ENCODE data around the gene WFDC5.

The WFDC5 gene

DNA sequence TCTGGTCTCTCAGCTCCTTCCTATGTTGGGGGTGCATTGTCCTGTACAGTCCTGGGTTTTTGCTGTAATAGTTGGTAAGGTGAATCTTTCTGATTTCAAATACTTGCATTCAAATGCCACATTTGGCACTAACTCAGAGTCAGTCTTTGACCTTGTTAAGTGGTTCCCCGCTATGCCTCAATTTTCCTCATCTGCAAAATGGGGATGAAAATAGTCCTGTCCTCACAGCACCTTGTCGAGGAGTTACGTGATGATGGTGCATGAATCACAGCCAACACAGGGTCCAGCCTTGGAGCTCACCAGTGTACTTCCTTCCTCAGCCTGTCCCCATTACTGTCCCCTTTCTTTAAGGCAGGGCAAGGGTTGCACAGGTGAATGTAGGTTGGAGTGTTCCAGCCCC, 1.1 kb downstream of the WFDC5 start:
- TF ChIP-seq FOXM1 (IDR thresholded peaks at IDR 0.05; ENCODE audit: borderline replicate concordance, low read depth) (no peak), EP300 (IDR thresholded peaks at IDR 0.05; ENCODE audit: borderline replicate concordance) (no peak), CREB1 (IDR thresholded peaks at IDR 0.05; ENCODE audit: low read depth) (no peak)
- TF ChIP-seq, protein P1, sequence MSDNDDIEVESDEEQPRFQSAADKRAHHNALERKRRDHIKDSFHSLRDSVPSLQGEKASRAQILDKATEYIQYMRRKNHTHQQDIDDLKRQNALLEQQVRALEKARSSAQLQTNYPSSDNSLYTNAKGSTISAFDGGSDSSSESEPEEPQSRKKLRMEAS (IDR thresholded peaks at IDR 0.05): no peak

DNA sequence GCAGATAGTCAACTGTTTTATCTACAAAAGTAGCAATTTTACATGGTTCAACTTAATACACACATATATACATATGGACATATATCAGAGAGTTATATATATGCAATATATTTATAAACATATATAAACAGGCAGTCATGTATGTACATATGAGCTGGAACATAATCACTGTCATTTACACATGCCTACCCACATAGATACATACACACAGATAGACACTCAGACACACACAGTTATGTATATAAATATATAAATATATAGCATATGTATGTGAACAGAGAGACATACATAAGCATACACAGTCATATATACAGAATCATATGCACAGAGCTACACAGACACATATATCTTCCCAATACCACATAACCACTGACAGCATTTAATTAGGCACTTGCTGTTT, 2.2 kb downstream of the WFDC5 start:
- TF ChIP-seq CEBPB (IDR thresholded peaks at IDR 0.05): no peak
- TF ChIP-seq EP300 (IDR thresholded peaks at IDR 0.05; ENCODE audit: borderline replicate concordance): no peak
- no peak for TF ChIP-seq TCF12 (IDR thresholded peaks at IDR 0.05; ENCODE audit: low read depth)
- TF ChIP-seq ZBTB7A (IDR thresholded peaks at IDR 0.05; ENCODE audit: low read depth): no peak
- no peak for TF ChIP-seq FOXM1 (IDR thresholded peaks at IDR 0.05; ENCODE audit: borderline replicate concordance, low read depth)
- TF ChIP-seq EGR1 (IDR thresholded peaks at IDR 0.05): no peak
- no peak for TF ChIP-seq TEAD4 (IDR thresholded peaks at IDR 0.05)
- TF ChIP-seq, protein P1 (IDR thresholded peaks at IDR 0.05): no peak
- no peak for TF ChIP-seq YY1 (IDR thresholded peaks at IDR 0.05; ENCODE audit: low read depth)
- TF ChIP-seq TAF1 (IDR thresholded peaks at IDR 0.05; ENCODE audit: low read depth): no peak
- no peak for TF ChIP-seq RAD21 (IDR thresholded peaks at IDR 0.05; ENCODE audit: low read depth)

DNA sequence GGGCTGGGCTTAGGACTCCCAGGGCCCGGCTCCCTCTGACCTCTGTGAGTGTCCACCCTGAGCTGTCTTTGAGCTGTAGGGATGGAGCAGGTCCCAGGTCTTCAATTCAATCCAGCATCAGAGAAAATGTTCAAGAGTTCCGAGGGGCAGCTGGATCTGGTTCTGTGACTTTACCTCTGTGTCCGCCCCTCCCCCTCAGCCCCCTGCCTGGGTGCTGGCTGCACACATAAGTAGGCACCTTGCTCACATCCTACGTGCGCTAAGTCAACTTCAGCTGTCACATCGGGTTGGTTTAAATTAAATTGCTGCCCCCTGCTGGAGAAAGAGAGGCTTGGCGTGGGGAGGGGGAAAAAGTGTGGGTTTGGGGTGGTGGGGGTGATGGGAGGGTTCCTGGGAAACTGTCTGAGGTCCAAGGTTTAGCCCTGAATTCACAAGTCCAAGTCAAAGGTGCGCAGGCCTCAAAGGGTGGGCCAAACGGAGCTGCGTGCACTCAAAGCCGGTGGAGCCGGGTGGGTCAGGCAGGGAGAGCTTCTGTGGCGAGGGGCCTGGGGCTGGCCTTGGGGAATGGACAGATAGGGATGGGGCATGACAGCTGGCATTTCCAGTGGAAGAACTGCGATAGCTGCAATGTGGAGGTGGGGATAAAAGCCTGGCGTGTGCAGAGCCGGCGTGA, 3.0 kb downstream of the WFDC5 start:
- TF ChIP-seq RAD21 (IDR thresholded peaks at IDR 0.05; ENCODE audit: low read depth) (peak; percentile 49), EGR1 (IDR thresholded peaks at IDR 0.05) (no peak)

DNA sequence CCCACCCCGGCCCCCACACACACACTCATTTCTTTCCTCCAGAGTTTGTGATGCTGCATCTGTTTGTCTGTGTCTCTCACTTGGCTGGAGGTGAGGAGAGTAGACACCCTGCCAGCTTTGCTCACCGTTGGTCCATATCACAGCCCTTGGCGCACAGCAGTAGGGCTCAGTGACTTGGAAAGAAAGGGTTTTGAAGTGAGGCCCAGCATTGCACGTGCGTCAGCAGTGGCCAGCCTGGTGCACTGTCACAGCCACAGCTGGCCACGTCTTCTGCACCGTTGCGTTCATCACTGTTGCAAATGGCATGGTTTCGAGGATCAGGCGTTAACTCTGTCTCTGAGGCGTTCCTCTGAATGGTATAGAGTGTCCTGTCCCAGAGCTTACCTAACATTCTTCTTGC, 3.7 kb downstream of the WFDC5 start:
- TF ChIP-seq, protein P2, sequence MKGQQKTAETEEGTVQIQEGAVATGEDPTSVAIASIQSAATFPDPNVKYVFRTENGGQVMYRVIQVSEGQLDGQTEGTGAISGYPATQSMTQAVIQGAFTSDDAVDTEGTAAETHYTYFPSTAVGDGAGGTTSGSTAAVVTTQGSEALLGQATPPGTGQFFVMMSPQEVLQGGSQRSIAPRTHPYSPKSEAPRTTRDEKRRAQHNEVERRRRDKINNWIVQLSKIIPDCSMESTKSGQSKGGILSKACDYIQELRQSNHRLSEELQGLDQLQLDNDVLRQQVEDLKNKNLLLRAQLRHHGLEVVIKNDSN (IDR thresholded peaks at IDR 0.05): no peak
- TF ChIP-seq FOXM1 (IDR thresholded peaks at IDR 0.05; ENCODE audit: borderline replicate concordance, low read depth): no peak
- no peak for TF ChIP-seq TCF12 (IDR thresholded peaks at IDR 0.05; ENCODE audit: low read depth)
- no peak for TF ChIP-seq TEAD4 (IDR thresholded peaks at IDR 0.05)
- no peak for TF ChIP-seq CEBPB (IDR thresholded peaks at IDR 0.05)
- no peak for TF ChIP-seq TAF1 (IDR thresholded peaks at IDR 0.05; ENCODE audit: low read depth)
- no peak for TF ChIP-seq EP300 (IDR thresholded peaks at IDR 0.05; ENCODE audit: borderline replicate concordance)
- TF ChIP-seq, protein P3, sequence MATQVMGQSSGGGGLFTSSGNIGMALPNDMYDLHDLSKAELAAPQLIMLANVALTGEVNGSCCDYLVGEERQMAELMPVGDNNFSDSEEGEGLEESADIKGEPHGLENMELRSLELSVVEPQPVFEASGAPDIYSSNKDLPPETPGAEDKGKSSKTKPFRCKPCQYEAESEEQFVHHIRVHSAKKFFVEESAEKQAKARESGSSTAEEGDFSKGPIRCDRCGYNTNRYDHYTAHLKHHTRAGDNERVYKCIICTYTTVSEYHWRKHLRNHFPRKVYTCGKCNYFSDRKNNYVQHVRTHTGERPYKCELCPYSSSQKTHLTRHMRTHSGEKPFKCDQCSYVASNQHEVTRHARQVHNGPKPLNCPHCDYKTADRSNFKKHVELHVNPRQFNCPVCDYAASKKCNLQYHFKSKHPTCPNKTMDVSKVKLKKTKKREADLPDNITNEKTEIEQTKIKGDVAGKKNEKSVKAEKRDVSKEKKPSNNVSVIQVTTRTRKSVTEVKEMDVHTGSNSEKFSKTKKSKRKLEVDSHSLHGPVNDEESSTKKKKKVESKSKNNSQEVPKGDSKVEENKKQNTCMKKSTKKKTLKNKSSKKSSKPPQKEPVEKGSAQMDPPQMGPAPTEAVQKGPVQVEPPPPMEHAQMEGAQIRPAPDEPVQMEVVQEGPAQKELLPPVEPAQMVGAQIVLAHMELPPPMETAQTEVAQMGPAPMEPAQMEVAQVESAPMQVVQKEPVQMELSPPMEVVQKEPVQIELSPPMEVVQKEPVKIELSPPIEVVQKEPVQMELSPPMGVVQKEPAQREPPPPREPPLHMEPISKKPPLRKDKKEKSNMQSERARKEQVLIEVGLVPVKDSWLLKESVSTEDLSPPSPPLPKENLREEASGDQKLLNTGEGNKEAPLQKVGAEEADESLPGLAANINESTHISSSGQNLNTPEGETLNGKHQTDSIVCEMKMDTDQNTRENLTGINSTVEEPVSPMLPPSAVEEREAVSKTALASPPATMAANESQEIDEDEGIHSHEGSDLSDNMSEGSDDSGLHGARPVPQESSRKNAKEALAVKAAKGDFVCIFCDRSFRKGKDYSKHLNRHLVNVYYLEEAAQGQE (IDR thresholded peaks at IDR 0.05; ENCODE audit: low read depth): no peak
- no peak for TF ChIP-seq ZBTB7A (IDR thresholded peaks at IDR 0.05; ENCODE audit: low read depth)
- no peak for TF ChIP-seq NFIC (IDR thresholded peaks at IDR 0.05)
- no peak for TF ChIP-seq EGR1 (IDR thresholded peaks at IDR 0.05)
- TF ChIP-seq CREB1 (IDR thresholded peaks at IDR 0.05; ENCODE audit: low read depth): no peak
- TF ChIP-seq YY1 (IDR thresholded peaks at IDR 0.05; ENCODE audit: low read depth): no peak
- TF ChIP-seq, protein P1 (IDR thresholded peaks at IDR 0.05): no peak
- TF ChIP-seq RAD21 (IDR thresholded peaks at IDR 0.05; ENCODE audit: low read depth): no peak

DNA sequence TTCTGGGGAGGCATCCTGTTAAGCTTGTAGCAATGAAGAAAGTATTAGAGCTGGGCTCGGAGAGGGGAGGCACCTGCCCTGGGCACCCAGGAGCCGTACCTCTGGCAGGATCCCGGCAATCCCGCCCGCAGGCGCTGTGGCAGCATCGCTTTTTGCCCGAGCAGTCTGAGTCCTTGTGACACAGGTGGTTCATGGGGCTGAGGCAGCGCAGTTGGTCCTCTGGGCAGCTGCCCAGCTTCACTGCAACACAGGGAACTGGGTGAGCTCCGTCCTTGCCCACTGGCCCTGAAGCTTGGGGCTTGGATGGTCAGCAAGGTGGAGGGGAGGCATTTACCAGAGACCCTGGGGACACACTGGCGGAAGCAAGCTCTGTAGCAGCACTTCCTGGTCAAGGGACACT, 4.7 kb downstream of the WFDC5 start:
- TF ChIP-seq ZBTB7A (IDR thresholded peaks at IDR 0.05; ENCODE audit: low read depth): no peak
- TF ChIP-seq RAD21 (IDR thresholded peaks at IDR 0.05; ENCODE audit: low read depth): no peak
- no peak for TF ChIP-seq CREB1 (IDR thresholded peaks at IDR 0.05; ENCODE audit: low read depth)

DNA sequence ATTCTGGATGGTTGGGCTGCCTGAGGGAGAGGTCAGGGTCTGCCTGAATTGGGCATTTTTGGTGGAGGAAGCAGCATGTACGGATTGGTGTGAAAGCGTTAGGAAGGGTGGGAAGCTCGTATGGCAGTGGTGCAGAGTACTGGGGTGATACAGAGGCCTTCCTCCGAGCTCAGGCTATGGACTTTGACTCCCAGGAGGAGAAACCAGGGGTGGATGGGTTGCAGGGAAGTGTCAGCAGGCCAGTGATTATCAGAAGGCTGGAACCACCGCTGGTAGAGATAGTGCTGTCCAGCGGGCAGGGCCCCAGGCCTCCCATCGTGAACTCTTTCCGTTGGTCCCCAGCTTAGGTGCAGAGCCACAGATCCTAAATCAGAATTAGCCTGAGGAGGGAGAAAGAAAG, 5.3 kb downstream of the WFDC5 start:
- no peak for TF ChIP-seq CREB1 (IDR thresholded peaks at IDR 0.05; ENCODE audit: low read depth)
- TF ChIP-seq, protein P2 (IDR thresholded peaks at IDR 0.05): no peak
- no peak for TF ChIP-seq YY1 (IDR thresholded peaks at IDR 0.05; ENCODE audit: low read depth)
- TF ChIP-seq NFIC (IDR thresholded peaks at IDR 0.05): no peak
- TF ChIP-seq EP300 (IDR thresholded peaks at IDR 0.05; ENCODE audit: borderline replicate concordance): no peak
- no peak for TF ChIP-seq TCF12 (IDR thresholded peaks at IDR 0.05; ENCODE audit: low read depth)
- TF ChIP-seq FOXM1 (IDR thresholded peaks at IDR 0.05; ENCODE audit: borderline replicate concordance, low read depth): no peak
- no peak for TF ChIP-seq ZBTB7A (IDR thresholded peaks at IDR 0.05; ENCODE audit: low read depth)
- TF ChIP-seq, protein P3 (IDR thresholded peaks at IDR 0.05; ENCODE audit: low read depth): no peak

Data from Ishikawa (cell line).